ENCODE measurements around the gene LYG1.
"Not testable (repeated sequence)": the region's sequence is repeated elsewhere in the genome, so short reads cannot be mapped to it uniquely, and the experiment has no call there.

Gene LYG1

GRCh38 chr2:99299580-99299979 is 1.4 kb downstream of the LYG1 start:
- TF ChIP-seq POLR2A (IDR thresholded peaks at IDR 0.05; ENCODE audit: low read length) (no peak), GATA1 (IDR thresholded peaks at IDR 0.05; ENCODE audit: low read depth, low read length) (no peak)
- DNase-seq, result no peak

- DNase-seq, result no peak
- TF ChIP-seq GATA1 (IDR thresholded peaks at IDR 0.05; ENCODE audit: low read depth, low read length), result no peak
Measured at GRCh38 chr2:99297994-99298393, 3.0 kb downstream of the LYG1 start.

DNA sequence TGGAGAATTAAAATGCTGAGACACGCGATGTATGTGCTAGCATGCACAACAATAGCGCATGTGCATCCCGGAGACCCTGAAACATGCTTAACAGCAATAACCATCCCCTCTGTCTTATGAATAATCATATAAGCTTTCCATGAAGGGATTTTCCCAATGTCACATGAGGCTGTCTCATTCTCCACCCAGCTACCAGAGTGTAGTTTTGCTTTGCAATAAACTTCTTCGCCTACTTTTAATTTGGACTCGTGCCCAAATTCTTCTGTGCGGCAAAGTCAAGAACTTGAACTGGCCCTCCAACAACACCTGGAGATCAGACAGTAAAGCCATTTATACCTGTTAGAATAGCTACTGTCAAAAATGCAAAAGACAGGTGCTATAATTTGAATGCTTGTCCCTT is 15.5 kb downstream of the LYG1 start:
- TF ChIP-seq POLR2A (IDR thresholded peaks at IDR 0.05; ENCODE audit: low read length) (no peak), GATA1 (IDR thresholded peaks at IDR 0.05; ENCODE audit: low read depth, low read length) (no peak)
- DNase-seq, result no peak

DNA sequence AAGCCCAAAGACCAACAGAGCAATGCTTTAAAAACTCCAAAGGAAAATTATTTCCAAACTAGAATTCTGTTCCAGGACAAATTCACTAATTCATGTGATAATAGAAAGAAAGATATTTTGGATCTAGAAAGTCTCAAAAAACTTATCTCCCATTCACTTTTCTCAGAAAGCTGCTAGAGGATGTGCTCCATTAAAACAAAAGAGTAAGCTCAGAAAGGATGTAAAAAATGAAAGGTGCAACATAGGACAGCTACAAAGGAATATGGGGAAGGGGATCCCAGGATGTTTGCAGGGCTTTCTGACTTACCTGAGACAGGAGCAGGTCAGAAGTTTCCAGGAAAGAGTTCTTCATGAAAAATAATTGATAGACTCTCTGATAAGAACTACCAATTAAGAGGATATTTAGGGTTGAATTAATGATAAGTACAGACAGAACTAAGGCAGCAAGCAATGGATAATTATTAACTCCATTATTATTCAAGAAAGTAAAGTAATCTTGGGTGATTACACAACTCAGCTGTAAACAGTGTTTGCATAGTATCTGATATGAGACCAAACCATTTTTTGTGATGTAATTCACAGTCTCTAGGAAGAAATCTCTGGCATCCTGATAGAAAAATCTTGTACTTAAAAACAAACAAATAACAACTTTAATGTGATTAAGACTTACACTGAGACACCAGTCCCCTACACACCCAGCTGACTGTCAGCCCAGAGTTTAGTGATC is 20.9 kb downstream of the LYG1 start:
- DNase-seq, result no peak
- TF ChIP-seq POLR2A (IDR thresholded peaks at IDR 0.05; ENCODE audit: low read length), result no peak
- no peak for TF ChIP-seq GATA1 (IDR thresholded peaks at IDR 0.05; ENCODE audit: low read depth, low read length)

DNA sequence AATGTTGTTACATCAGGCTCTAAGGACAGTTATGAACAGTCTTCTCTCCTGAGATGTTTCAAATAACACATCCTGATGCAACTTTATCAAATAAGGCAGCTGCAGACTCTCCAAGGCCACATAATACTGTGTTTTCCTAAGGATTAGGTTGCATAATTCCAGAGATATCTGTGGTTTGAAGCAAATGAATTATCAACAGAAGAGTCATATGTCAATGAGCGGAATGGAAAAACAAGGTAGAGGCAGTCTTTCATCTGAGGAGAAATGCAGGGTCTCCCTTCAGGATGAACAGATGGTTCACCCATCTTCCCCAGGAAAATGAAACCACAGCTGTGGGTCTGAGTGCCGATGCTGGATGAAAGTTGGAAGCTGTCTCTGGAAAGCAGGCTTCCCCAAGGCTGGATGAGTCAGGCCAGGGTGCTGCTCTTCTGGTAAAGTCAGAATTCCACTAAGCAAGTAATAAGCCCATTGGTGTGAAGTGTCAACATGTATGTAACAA is 22.2 kb downstream of the LYG1 start:
- TF ChIP-seq GATA1 (IDR thresholded peaks at IDR 0.05; ENCODE audit: low read depth, low read length) (no peak), POLR2A (IDR thresholded peaks at IDR 0.05; ENCODE audit: low read length) (no peak)
- no peak for DNase-seq

- not testable (repeated sequence) for DNase-seq
Measured at GRCh38 chr2:99278195-99278765, 22.7 kb downstream of the LYG1 start.

- TF ChIP-seq GATA1 (IDR thresholded peaks at IDR 0.05; ENCODE audit: low read depth, low read length), result no peak
- no peak for TF ChIP-seq POLR2A (IDR thresholded peaks at IDR 0.05; ENCODE audit: low read length)
- DNase-seq, result no peak
Measured at GRCh38 chr2:99275882-99276281, 25.1 kb downstream of the LYG1 start.

GRCh38 chr2:99261242-99261641 is 39.8 kb downstream of the LYG1 start:
- TF ChIP-seq GATA1 (IDR thresholded peaks at IDR 0.05; ENCODE audit: low read depth, low read length) (no peak), POLR2A (IDR thresholded peaks at IDR 0.05; ENCODE audit: low read length) (no peak)
- DNase-seq, result no peak

DNA sequence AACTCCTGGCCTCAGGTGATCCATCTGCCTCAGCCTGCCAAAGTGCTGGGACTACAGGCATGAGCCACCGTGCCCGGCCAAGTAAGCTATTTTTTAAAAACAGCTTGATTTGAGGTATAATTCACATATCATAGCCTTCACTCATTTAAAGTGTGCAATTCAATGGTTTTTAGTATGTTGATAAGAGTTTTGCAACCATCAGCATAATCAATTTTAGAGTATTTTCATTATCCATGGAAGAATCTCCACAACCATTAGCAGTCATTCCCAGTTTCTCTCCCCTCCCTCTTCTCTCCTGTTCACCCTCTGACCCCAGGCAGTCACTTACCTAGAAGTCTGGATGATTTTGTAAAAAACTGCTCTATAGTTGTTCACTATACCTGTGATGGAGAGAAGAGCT is 40.8 kb downstream of the LYG1 start:
- no peak for DNase-seq

DNA sequence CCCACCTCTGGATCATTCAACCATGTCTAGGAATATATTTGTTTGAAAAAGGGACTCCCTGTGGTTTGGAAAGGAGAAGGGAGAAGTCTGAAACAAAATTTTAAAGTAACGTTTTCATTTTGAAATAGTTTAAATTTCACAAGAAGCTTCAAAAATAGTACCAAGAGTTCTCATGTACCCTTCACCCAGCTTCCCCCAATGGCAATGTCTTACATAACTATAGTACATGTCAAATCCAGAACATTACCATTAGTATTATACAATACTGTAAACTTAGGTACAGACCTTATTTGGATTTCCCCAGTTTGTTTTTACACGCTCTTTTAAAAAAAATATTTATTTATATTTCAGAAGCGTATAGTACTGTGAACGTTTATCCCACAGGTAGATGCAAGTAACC is 41.5 kb downstream of the LYG1 start:
- TF ChIP-seq POLR2A (IDR thresholded peaks at IDR 0.05; ENCODE audit: low read length) (no peak), GATA1 (IDR thresholded peaks at IDR 0.05; ENCODE audit: low read depth, low read length) (no peak)
- DNase-seq, result no peak

More for the DNA sequence above, 40.8 kb downstream of the LYG1 start:
- no peak for TF ChIP-seq GATA1 (IDR thresholded peaks at IDR 0.05; ENCODE audit: low read depth, low read length)
- no peak for TF ChIP-seq POLR2A (IDR thresholded peaks at IDR 0.05; ENCODE audit: low read length)

DNA sequence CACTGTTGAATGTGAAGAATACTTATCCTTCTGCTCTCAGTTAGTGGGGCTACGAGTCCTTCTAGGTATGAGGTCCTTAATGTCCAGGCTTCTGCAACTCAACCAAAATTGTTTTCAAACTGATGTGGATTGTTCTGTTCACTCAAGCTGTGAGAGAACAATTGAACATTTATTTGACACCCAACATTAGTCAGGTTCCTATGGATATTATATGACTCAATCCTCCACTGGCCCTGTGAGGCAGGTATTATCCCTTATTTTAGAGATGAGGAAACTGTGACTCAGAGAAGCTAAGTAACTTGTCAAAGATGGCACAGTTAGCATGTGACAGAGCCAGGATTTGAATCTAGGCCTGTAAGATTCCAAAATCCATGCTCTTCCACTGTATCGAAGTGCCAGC is 44.3 kb downstream of the LYG1 start:
- DNase-seq, result no peak
- TF ChIP-seq GATA1 (IDR thresholded peaks at IDR 0.05; ENCODE audit: low read depth, low read length), result no peak
- TF ChIP-seq POLR2A (IDR thresholded peaks at IDR 0.05; ENCODE audit: low read length), result no peak

DNA sequence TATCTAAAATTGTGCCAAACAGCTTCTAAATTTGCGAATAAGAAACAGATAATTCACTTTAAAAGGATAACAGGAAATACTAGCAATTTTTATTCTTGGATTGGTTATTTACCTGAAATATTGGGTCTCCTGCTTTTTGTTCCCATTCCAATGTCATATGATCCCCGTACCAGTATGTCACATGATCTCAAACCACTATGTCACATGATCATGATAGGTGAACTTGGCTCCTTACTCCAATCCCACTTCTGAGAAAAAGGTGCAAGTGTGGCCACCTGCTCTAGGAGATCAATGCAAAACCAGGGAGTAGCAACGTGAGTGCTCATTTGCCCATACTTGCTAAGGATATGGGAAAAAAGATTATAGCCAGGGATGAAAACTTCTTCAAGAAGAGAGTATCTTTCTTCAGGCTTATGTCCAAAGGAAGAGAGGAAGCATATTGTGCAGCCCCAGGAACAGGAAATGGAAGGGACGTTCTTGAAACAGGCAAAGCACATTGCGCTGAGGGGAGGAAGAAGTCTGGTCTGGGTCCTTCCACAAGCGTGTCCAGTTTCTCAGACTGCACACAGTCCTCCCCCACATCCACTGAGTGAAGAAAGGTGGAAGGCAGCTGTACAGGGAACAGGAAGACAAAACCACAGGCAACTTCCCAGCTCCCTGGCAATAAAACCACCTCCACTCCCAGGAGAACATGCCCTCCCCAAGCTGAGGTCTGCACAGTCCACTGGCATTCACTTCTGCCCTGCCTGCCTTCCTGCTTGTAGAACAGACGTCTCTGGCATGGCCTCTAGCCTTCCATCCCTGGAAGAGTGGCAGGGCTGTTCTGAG is 45.3 kb downstream of the LYG1 start, which contains the start of gene LYG2:
LYG2 (minus strand) TSS at position 176 of the 828 bp plus-strand sequence. CDS start 1,406 bp downstream, outside the sequence.
- no peak for DNase-seq
- TF ChIP-seq GATA1 (IDR thresholded peaks at IDR 0.05; ENCODE audit: low read depth, low read length), result no peak
- no peak for TF ChIP-seq POLR2A (IDR thresholded peaks at IDR 0.05; ENCODE audit: low read length)

DNA sequence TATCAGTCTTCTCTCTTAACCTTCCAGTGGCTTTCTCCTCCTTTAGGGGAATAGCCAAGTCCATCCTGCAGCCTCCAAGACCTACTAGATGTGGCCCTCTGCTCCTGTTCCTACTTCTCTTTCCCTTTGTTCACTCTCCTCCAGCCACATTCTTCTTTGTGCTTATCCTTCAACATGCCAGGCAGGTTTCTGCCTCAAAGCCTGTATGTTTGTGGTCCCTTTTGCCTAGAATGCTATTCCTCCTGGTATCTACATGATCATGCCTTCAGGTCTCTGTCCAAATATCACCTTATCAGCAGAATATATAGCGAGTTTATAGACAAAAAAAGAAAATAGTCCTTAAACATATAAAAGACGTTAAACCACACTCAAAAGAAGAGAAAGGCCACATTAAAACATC is 51.0 kb downstream of the LYG1 start:
- DNase-seq, result no peak
- TF ChIP-seq GATA1 (IDR thresholded peaks at IDR 0.05; ENCODE audit: low read depth, low read length) (no peak), POLR2A (IDR thresholded peaks at IDR 0.05; ENCODE audit: low read length) (no peak)

- TF ChIP-seq GATA1 (IDR thresholded peaks at IDR 0.05; ENCODE audit: low read depth, low read length), result no peak
- no peak for DNase-seq
Measured at GRCh38 chr2:99242151-99242550, 58.8 kb downstream of the LYG1 start.
